Panc1 (cell line): Measurements from ENCODE around the gene PLAAT1.

Source experiments
- POLR2AphosphoS5 ChIP-seq: IDR thresholded peaks from 2 replicates; pipeline ENCODE4 v1.6.1; 2012; ENCODE audit warnings: mild to moderate bottlenecking, low read depth, low read length, moderate library complexity
- TF ChIP-seq, protein P1 (sequence below): fragments of 450-650 bp; IDR thresholded peaks from 2 replicates; pipeline ENCODE4 v1.5.1; 2017; ENCODE audit warnings: mild to moderate bottlenecking

DNA sequence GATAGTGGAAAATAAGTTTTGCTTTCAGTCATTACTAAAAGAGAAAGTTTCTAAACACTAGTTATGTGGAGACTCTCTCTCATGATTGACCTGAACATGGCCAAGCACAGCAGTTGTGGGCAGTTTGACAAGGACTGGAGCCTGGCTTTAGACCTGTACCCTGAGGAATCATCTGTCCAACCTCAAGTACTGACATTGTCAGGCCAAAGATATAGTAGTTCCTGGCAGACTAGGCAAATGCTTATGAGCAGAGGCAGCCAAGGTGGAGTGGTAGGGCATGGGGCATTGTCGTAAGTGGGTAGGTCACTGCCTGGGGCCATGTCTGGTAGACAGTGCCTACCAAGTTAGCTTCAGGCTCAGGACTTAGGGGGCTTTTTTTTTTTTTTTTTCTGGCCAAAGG is 20.9 kb downstream of the PLAAT1 start:
- TF ChIP-seq, protein P1, sequence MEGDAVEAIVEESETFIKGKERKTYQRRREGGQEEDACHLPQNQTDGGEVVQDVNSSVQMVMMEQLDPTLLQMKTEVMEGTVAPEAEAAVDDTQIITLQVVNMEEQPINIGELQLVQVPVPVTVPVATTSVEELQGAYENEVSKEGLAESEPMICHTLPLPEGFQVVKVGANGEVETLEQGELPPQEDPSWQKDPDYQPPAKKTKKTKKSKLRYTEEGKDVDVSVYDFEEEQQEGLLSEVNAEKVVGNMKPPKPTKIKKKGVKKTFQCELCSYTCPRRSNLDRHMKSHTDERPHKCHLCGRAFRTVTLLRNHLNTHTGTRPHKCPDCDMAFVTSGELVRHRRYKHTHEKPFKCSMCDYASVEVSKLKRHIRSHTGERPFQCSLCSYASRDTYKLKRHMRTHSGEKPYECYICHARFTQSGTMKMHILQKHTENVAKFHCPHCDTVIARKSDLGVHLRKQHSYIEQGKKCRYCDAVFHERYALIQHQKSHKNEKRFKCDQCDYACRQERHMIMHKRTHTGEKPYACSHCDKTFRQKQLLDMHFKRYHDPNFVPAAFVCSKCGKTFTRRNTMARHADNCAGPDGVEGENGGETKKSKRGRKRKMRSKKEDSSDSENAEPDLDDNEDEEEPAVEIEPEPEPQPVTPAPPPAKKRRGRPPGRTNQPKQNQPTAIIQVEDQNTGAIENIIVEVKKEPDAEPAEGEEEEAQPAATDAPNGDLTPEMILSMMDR: no peak
- no peak for TF ChIP-seq POLR2AphosphoS5
